GM21360 (cell line): ENCODE results near the gene BRK1.
"Not testable (repeated sequence)": the region's sequence is repeated elsewhere in the genome, so short reads cannot be mapped to it uniquely, and the experiment has no call there.

Experiments
- ATAC-seq: cut with Tn5 transposase; IDR thresholded peaks from one replicate; pipeline ENCODE4 v1.9.1; 2021; ENCODE audit warnings: mild to moderate bottlenecking, moderate library complexity; ENCODE audit not compliant: unreplicated experiment

BRK1 gene

GRCh38 chr3:10176150-10176549 is 60.7 kb downstream of the BRK1 start:
- ATAC-seq, result not testable (repeated sequence)
